ENCODE data around the gene PPP1R10.
A peak's percentile ranks its signal among the peaks of the same experiment; 100 is the strongest.

Gene PPP1R10

GRCh38 chr6:30555816-30556065, 61.3 kb downstream of the PPP1R10 start:
- no peak for DNase-seq

- DNase-seq = peak in 1 of 2 donors; percentile 64
These were observed 61.9 kb downstream of the PPP1R10 start for GRCh38 chr6:30554962-30555815.

GRCh38 chr6:30554404-30554803, 62.6 kb downstream of the PPP1R10 start:
- no peak for DNase-seq

Data from hippocampal formation (tissue), 2 donors.